GM18519 (cell line): ENCODE measurements around the gene BPIFA3.

ENCODE experiments used
- ATAC-seq: cut with Tn5 transposase; IDR thresholded peaks from one replicate; pipeline ENCODE4 v1.9.1; 2021; ENCODE audit warnings: mild to moderate bottlenecking, moderate library complexity; ENCODE audit not compliant: unreplicated experiment, low FRiP score

The BPIFA3 gene

DNA sequence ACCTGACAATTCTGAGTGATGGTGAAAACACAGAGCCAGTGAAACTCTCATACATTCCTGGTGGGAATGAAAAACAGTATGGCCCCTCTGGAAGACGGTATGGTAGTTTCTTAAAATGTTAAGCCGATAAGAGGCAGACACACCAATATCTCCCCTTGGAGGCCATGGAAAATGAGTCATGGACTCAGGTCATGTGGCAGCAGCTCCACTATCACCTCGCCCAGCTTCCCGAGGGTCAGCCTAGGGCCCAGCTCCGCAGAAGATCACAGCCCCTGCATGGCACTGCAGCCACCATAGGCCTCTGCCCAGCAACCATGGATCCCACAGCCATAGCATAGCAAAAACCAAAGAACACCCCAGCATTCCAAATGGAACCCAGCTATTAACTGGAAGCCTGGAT is 40.1 kb downstream of the BPIFA3 start:
- no peak for ATAC-seq

- ATAC-seq, result no peak
Observed at GRCh38 chr20:33259371-33259770, 42.2 kb downstream of the BPIFA3 start.

- no peak for ATAC-seq
Observed at GRCh38 chr20:33261465-33261864, 44.3 kb downstream of the BPIFA3 start.

DNA sequence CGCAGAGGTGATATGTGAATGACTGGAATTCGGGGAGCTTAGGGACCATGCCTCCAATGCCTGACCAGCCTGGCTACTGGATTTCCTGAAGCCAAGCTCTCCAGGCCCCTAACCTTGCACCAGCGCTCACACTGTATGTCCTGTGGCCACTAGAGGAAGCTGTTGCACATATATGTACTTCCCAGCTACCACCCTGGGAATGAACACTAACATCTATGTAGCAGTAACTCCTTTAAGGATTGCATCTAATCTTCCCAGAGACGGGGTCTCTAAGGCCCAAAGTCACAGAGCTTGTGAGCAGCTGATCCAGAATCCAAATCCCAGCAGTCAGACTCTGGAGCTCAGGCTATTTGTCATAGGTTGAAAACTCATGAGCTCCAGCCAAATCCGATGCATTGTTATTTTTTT is 45.5 kb downstream of the BPIFA3 start:
- ATAC-seq, result no peak

- ATAC-seq, result no peak
Observed at GRCh38 chr20:33263784-33264183, 46.6 kb downstream of the BPIFA3 start.

GRCh38 chr20:33267701-33268100 is 50.5 kb downstream of the BPIFA3 start:
- no peak for ATAC-seq

DNA sequence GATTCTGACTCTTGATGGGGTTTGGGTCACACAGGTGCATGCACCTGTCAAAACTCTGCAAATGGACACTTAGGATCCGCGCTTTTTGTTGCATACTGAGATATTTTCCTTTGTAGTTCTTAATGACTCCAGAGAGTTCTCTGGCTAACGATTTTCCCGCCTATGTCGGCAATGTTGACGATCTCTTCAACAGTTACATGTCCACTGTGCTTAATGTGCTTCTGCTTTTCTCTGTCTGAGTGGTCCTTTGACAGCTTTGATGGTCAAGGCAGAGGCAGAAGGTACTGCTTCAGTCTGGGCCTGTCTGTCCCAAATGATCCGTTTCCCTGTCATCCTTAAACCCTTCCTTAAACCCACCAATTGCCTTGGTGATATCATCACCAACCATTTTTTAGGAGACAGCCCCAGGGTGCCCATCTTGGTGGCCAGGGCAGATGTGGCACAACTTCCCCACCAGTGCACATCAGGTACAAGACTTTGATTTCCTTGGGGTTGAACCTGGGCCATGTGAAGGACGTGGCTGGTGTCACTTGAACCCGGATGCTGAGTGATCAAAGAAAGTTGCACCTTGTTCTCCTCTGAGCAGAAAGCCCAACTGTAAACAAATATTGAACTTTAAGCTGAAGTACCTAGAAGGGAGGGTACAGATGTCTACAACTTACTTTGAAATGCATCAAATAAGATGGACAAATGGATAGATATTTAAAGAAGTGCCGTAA is 55.2 kb downstream of the BPIFA3 start:
- ATAC-seq, result no peak

- ATAC-seq, result no peak
Observed at GRCh38 chr20:33273117-33273851, 56.1 kb downstream of the BPIFA3 start.

DNA sequence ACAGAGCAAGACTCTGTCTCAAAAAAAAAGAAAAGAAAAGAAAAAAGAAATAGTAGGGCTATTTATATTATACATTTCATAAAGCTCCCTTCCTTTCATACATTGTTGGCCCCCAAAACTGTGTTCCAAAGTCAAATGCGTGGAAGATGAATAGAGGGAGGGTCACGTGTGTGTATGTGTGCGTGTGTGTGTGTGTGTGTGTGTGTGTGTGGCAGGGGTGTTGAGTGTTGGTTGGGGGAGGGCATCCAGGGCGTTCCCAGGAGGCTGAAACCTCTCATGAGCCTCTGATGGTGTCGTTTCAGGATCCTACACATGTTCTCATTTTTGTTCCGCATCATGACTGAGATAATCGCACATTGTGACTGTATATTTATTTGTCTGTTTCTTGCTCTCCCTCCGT is 58.1 kb downstream of the BPIFA3 start:
- no peak for ATAC-seq

DNA sequence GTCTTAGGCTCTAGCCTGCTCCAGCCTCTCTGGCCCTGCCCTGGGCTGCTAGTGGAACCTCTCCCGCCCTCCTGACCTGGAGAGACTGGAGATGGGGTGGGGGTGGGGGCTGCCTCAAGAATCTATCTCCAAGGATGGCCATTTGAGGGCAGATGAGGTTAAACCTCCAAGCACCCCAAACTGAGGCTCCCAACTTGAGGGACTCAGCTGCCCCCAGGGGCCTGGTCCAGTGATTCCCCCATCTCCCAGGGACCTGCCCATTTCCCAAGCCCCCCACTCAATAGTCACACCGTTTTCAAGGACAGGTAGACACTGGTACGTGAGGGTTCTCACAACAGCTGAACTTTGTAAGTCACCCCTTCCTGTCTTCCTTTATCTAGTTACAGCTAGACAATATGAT is 58.7 kb downstream of the BPIFA3 start:
- ATAC-seq, result no peak

- no peak for ATAC-seq
Observed at GRCh38 chr20:33276303-33277113, 59.4 kb downstream of the BPIFA3 start.
